Hematopoietic multipotent progenitor cell treated with erythropoietin and hydrocortisone succinate and interleukin-3 and kit ligand, for 8 days (in vitro differentiated cells): ENCODE results near the gene ARHGEF11.

Experiments
- DNase-seq: peaks from one replicate; pipeline ENCODE4 v3.0.0-alpha.2; 2015

Gene ARHGEF11

DNA sequence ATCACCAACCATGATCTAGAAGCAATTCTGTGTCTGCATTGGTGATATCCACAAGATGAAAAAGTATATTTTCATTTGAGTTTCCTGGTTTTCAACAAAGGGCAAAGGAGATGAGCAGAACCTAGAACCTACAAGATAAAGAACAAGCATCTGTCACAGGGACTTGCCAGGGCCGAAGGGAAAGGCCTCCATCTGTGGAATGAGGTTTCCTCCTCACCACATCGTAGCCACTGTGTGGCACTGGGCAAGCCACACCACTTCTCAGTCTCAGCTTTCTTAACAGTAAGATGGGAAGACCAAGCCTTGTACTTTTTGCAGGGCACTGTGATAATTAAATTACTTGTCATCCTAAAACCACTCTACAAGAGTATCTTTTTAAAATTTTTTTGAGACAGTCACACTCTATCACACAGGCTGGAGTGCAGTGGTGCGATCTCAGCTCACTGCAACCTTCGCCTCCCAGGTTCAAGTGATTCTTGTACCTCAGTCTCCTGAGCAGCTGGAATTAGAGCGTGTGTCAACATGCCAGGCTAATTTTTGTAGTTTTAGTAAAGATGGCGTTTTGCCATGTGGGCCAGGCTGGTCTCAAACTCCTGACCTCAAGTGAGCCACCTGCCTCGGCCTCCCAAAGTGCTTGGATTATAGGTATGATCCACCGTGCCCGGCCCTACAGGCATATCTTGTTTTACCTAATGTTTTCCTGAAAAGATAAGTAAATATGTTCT lies 45.8 kb downstream of the ARHGEF11 start:
- DNase-seq = no peak

DNA sequence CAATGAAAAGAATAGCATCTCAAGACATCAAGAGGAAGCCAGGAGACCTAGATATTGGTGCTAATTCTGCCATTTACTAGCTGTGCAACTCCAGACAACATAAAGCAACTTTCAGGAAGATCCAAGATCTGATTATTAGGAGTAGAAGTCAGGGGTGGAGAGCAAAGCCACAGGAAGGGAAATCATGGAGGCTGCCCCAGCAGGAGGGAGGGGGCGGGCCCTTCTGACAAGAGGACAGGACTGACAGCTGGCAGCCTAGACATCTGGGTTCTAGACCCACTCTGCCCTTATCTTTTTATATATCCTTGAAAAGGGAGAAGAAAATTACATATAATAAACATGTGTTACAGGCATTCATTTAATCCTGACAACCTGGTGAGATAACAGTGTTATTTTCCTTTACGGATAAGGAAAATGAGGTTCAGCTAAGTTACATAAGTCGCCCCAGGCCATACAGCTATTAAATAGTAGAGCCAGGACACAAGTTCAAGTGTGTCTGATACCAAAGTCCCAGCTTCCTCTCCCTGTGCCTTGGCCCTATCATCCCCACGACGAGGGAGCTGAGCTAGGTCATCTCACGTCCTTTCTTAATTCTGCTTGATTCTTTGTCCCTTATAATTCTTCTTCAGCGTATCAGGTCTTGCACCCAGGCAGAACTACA lies 46.6 kb downstream of the ARHGEF11 start:
- DNase-seq = no peak

DNA sequence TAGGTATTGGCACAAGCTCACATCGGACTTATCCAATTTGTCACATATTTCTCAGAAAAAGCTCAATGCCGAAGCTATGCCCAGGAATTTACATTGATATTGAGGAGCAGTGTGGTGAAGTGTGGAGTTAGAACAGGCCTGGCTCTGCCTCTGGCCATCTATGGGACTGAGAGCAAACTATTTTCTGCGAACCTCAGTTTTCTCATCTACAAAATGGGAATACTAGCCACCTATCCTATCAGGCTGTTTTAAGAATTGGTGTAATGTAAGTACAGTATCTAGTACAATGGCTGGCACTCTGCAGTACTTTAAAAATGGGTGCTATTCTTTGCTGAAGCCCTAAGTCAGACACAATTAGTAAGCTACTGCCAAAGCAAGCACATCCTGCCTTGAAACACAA lies 47.2 kb downstream of the ARHGEF11 start:
- no peak for DNase-seq

DNA sequence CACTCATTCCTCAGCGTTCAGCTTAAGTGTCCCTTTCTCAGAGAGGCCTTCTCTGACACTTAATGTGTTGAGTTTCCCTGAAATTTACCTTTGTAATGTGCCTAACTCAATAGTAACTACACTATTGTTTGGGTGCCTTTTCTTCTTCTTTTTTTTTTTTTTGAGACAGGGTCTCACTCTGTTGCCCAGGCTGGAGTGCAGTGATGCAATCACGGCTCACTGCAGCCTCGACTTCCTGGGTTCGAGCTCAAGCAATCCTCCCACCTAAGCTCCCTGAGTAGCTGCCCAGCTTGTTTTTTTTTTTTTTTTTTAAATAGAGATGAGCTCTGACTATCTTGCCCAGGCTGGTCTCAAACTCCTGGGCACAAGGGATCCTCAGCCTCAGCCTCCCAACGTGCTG lies 50.1 kb downstream of the ARHGEF11 start:
- DNase-seq = no peak

DNA sequence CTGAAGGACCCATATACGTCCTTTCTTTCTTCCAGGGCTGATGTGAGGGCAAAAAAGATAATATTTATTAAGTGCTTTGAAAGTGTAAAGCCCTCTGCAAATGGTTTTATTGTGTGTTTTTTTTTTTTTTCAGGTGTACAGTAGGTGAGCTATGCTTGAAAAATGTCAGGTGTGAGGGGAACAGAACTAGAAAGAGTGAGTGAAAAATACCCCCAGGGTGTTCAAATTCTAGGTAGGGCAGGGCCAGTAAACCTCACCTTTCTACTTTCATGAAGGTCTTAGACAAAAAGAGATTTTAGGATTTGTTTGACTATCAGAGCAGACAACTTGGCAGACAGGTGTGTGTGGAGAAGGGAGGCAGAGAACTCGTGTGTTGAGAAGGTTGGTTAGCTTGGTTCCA lies 51.3 kb downstream of the ARHGEF11 start:
- DNase-seq = no peak

DNA sequence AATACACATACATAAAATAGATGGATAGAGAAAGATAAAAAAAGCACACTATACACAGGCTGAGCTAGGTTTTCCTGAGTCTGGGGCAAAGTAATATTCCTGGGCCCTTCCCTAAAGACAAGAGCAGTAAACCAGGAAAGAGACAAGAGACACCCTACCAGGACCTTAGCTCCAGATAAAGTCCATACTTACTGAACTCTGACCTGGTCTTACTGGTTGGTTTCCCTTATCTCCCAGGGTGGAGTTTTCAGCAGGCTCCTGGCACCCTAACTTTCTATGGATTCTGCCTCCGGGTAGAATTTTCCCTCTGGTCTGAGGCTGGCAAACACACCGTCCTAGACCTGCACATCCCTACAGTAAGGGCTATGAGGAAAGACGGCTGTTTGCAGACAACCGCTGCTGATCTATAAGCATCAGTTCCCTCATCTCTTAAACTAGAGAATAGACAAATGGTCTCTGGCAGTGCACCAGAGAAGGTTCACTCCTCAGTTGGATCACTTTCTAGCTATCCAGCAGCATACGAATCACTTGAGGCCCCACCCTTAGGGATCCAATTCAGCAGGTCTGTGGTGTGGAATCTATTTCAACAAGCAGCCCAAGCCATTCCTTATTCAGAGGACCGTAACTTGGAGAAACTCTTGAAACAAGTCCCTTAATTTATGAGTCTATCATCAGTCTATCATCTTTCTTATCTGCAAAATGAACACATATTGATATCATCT lies 52.0 kb downstream of the ARHGEF11 start:
- no peak for DNase-seq

DNA sequence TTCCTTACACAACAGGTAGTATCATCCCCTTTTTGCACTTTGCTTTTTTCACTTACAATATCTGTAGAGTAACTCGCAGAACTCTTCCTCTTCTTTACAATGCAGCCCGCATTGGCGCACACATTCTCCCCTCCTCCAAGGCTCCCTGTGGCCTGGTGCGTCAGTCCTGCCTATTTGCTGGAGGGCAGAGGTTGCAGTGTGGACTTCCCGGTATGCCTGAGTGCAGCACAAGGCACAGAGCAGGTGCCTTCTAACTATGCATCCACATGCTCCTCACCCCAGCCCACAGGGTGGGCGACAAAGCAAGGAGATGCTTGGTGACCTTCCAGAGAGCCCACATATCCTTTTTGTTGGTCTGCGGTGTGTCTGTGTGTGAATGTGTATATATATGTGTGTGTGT lies 53.3 kb downstream of the ARHGEF11 start:
- no peak for DNase-seq

DNA sequence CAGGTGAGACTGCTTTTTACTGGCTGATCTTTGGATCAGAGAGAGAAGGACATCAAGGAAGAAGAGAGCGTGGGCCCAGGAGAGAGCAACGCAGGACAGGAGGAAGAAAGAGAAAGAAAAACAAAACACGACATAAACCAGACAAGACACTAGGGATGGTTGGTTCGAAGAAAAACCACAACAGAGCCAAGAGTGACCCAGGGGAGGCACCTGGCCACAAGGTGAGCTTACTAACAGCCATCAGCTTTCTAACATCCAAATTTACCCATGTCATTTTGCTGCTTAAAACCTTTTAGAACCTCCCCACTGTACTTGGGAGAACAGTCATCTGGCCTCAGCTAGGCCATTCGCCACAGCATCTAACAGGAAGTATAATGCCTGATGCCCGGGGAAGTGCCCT lies 57.8 kb downstream of the ARHGEF11 start:
- DNase-seq = no peak

DNA sequence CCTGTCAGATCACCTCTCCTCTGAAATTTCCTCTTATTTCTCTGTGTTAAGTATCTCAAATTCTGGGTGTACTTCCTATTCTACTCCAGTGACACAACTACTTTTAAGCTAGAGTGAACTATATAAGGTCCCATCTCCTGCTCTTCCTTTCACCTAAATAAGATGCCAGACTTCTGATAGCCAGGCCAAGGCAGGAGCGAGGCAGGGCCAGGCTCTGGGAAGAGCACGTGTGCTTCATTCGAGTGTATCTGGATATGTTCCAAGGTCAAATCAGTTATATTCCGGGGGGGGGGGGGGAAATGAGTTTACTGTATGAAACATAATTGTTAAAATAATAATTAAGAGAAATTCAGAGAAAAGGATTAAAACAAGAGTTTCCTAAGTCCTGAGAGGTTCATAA lies 65.0 kb downstream of the ARHGEF11 start:
- DNase-seq = no peak

DNA sequence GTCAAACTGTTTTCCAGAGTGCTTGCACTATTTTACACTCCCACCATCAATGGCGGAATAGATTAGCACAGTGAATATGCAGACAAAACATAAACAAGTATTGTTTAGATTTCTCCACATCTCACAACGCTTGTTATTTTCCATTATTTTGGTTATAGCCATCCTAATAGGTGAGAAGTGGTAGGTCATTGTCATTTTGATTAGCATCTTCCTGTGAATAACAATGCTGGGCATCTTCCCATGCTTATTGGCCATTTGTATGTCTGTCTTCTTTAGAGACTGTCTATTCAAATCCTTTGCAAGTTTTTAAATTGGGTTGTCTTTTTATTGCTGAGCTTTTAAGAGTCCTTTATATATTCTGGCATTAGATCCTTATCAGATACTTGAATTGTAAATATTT lies 70.5 kb downstream of the ARHGEF11 start:
- no peak for DNase-seq

DNA sequence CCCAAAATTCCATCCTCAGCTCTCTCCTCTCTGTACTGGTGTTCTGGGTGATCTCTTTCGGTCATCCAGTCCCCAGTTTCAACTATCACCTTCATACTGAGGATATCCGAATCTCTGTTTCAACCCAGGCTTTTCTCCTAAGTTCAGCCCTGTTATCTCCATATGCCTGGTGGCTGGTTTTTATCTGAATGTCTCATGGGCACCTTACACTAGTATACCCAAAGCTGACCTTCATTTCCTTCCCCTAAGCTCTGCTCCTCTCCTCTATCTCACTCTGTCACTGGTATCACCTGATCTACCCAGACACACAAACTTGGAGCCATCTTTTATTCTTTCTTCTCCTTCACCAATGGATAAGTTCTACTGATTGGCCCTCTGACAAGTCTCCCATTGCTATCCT lies 72.1 kb downstream of the ARHGEF11 start:
- peak; percentile 48 for DNase-seq

DNA sequence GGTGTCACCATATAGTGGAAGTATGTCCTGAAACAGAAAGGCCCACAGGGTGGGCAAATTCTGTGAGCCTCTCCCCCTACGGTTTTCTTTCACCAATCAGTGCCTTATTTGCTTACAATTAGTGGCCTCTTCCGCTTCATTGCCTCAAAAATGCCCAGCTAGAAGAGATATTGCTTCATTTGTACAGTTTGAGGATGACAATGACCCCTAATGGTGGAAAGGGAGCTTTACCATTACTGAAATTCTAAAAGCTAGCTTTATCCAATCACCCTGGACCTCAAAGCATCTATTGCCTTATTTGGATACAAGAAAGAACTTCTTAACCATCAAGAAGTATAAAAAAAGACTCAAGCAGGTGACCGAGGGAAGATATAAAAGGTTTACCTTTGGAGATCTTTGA lies 75.5 kb downstream of the ARHGEF11 start:
- no peak for DNase-seq

DNA sequence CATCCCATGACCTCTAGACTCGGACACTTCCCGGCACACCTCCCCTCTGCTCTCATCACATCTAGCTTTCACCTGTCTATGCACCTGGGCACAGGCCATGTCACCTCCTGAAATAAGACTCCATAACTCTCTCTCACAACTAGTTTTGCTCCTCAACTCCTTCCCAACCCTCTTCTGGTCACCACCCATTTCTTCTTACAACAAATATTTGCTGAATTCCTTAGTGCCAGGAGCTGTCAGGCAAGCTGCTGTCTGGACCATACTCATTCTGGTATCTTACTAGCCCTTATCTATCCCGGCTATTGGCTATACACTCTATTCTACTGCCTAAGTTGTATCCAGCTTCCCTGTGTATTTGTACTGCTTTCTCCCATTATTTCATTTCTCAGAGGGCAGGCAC lies 76.0 kb downstream of the ARHGEF11 start:
- DNase-seq = no peak

DNA sequence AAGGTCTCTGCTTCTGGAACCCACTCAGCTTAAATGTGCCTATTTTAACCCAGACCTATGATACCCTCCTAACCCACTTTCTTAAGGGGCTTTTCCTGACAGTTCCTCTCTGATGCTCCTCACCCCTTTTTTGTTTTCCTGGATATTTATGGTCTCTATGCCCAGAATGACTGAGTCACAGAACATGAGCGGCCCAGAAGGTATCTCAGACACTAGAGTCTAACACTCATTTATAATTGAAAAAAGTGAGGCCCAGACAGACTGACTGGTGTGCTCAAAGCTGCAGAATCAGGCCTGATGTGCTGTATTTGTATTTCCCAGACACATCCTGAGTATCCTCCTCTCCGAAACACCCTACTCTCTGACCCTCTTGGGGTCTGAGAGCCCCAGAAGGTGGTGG lies 81.1 kb downstream of the ARHGEF11 start:
- DNase-seq = no peak

DNA sequence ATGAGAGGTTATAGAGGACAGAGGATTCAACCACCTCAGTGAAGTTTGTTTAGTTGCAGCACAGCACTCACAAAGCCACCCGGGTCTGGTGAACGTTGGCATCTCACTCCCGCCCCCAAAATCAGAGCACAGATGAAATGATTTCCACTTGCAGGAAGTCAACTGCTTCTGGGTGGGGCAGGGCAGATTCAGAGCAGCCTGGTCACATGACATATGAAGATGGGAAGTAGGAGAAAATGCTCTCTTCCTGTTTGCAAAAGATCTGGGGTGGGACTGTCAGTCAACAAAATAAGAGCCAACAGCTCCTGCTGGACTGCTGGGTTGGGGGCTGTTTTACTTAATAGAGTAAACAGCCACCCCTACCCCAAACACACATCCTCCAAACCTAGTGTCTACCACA lies 81.9 kb downstream of the ARHGEF11 start:
- peak; percentile 16 for DNase-seq

DNA sequence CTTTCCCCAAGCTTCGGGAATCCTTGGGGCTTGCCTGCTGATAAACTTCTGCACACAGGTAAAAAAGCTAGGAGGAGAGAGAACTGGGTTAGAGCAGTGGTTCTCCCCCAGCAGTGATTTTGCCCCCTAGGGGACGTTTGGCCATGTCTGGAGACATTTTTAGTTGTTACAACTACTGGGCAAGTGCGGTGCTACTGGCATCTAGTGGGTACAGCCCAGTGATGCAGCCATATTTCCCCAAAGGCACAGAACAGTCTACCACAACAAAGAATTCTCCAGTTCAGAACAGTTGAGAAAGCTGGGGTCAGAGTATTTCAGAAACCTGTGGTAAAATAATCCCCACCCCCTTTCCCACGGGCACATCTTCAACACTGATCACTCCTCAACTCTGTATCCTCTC lies 83.8 kb downstream of the ARHGEF11 start:
- DNase-seq = peak; percentile 56

DNA sequence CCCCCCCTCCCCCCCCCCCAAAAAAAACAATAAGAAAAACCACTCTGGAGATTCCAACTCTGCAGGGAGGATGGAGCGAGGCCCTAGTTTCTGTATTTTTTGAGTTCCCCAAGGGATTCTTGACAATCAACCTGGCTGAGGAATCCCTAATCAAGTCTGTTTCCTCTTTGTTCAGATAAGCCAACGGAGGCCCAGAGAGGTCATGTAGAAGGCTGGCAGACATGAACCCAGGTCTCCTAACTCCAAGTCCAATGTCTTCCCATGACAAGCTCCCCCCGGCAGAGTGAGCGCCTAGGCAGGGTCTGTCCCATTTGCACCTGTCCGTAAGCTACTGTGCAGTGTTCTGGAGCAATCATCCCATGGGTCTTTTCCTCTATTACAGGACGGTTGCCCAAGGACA lies 85.6 kb downstream of the ARHGEF11 start:
- no peak for DNase-seq

DNA sequence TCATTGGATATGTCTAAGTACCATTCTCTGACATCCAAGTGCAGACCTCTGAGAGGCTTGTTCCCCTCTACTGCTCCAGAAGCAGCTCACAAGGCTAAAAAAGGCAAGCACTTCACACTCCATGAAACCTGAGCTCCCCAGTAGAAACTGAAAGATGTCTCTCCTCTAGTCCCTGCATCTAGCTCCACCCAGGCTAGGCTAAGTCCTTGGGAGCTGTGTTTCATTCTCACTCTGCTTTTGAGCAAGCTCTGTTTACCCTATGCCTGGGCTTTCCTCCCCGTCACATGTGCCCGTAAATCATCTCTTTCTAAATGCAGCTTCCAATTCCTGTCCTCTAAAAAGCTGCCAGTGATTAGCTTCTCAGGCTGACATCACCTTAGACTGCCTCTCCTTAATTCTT lies 86.1 kb downstream of the ARHGEF11 start:
- no peak for DNase-seq

DNA sequence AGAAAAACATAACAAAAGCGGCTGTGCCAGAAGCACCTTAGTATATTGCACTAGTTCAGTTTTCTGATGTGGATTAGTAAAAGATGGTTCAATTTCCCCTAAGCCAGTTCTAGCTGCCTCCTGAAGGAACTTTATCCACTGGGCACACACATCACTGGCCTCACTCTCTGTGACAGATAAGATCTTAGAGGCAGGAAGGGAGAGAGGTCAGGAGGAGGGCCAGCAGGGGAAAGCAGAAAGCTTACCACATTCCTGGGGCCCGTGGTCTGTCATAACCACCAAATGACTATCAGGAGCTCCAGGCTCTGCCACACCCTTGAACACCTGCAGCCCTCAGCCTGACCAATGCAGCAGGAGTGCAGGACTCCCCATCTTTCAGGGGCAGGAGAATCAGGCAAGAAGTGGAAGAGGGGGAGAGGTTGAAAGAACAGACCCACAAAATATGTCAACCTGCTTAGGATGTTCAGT lies 87.3 kb downstream of the ARHGEF11 start:
- peak; percentile 67 for DNase-seq

DNA sequence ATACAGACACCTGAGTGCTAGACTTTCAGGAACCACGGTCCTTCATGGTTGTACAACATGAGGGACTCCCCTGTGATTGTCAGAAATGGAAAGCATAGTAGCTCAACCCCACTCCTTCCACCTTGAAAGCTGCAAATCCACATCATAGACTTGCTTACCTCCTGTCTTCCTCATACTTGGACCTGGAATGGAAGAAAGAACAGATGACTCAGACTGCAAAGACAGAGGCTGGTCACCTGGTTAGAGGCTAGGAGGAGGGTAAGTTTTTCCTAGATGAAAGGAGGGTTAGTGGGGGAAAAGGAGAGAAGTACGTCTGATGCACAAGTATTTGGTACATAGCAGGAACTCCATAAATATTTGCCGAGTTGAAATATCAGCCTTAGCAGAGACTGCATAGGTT lies 87.9 kb downstream of the ARHGEF11 start:
- no peak for DNase-seq

DNA sequence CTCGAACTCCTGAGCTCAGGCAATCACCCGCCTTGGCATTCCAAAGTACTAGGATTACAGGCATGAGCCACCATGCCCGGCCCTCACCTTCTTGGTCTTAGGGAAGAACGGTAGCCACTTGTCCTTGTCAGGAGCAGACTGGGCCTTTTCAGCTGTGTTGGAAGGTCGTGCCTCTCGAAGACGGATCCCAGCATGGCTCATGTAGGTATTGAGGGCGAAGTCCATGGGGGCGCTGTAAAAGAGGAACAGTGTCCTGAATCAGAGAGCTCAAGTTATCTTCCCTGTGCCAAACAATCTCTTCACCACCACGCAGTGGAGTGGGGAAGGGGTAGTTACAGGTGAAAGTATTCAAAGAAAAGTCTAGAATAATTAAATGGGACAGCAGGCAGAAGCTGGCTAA lies 89.2 kb downstream of the ARHGEF11 start:
- DNase-seq = no peak

DNA sequence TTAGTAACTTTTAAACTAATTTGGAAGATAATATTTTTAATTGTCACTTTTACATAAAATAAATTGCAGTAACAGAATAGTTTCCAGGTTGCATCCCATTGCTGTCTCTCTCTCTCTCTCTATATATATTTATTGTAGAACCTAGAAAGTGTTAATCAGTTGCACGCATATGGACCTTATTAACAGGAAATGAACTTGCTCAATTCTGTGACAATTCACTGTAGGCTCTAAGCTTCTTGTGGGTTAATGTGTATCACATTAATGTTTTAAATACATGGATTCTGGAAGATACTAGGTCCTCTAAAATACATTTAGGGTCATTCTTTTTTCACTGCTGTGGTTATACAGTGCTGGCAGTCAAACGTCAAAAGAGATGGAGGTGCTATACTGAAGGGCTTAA lies 92.0 kb downstream of the ARHGEF11 start:
- no peak for DNase-seq

DNA sequence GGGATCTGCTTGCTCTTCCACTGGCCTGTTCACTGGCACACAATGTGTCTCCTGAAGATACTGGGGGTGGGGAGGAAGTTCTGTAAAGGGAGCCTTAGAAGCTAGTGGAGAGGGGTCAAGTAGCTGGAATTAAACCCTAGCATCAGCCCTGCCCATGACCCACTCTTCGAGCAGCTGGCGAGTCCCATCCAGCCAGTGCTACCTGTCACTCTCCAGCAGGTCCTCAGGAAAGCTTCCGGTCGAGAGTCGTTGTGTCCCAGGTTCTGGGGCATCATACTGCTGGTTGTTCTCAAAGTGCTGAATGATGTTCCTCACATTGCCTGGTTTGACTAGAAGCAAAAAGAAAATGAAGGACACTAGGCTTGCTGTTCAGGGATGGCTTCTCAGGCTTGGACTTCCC lies 94.2 kb downstream of the ARHGEF11 start:
- DNase-seq = no peak

DNA sequence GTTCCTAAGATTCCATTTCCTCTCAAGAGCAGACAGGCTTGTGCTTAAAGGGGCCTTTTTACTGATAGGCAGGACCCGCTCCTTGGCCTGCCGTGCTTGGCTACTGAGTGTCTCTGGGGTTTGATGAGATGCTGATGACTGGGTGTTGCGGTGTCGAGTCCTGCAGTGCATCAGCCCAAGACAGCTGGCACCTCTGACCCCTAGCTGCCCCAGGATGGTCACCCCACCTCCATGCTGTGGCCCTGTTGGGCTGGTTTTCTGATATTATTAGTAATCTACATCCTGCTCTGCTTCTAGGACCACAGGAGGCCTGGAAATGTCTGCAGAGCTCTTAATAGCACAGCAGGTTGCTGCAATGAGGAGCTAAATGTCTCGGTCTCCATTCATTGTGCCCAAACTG lies 96.4 kb downstream of the ARHGEF11 start:
- DNase-seq = no peak
